ENCODE results near the gene SRMS. TPM values are rescaled to one million over a fixed set of nuclear protein-coding genes. Genes with fewer than 3 reads are reported as not detected.

SRMS gene
- total RNA-seq, 4 donors from 2014 or later: not detected

- no peak for DNase-seq
- H3K27me3 ChIP-seq: no peaks in the 10 kb centered on the region
- TF ChIP-seq POLR2A (IDR thresholded peaks at IDR 0.05) (no peak), CTCF (IDR thresholded peaks at IDR 0.05) (no peak)
- H3K4me1 ChIP-seq: no peaks in the 10 kb centered on the region
- no peaks in the 10 kb centered on the region for H3K9me3 ChIP-seq
- H3K36me3 ChIP-seq: no peaks in the 10 kb centered on the region
- no peak overlapping the region for H3K4me3 ChIP-seq
- no peak overlapping the region for H3K27ac ChIP-seq
These were observed 34.3 kb downstream of the SRMS start for GRCh38 chr20:63513207-63513606.

- Histone ChIP-seq H3K4me1 (no peaks in the 10 kb centered on the region), H3K36me3 (no peaks in the 10 kb centered on the region), H3K9me3 (peaks cover 0 to 15% (median 2%) of the 10 kb centered on the region in 4 donors), H3K27me3 (no peaks in the 10 kb centered on the region), H3K4me3 (no peak overlapping the region), H3K27ac (no peak overlapping the region)
- no peak for TF ChIP-seq CTCF (IDR thresholded peaks at IDR 0.05)
- no peak for TF ChIP-seq POLR2A (IDR thresholded peaks at IDR 0.05)
- DNase-seq: no peak
These were observed 38.4 kb downstream of the SRMS start for GRCh38 chr20:63509088-63509564.

- Histone ChIP-seq H3K27ac (no peak overlapping the region), H3K9me3 (peaks cover 0 to 15% (median 2%) of the 10 kb centered on the region in 4 donors), H3K36me3 (no peaks in the 10 kb centered on the region), H3K4me1 (no peaks in the 10 kb centered on the region), H3K27me3 (no peaks in the 10 kb centered on the region), H3K4me3 (no peak overlapping the region)
- DNase-seq: no peak
- TF ChIP-seq POLR2A (IDR thresholded peaks at IDR 0.05): no peak
- no peak for TF ChIP-seq CTCF (IDR thresholded peaks at IDR 0.05)
These were observed 39.3 kb downstream of the SRMS start for GRCh38 chr20:63508072-63508768.

- no peaks in the 10 kb centered on the region for H3K27me3 ChIP-seq
- no peak overlapping the region for H3K27ac ChIP-seq
- no peaks in the 10 kb centered on the region for H3K36me3 ChIP-seq
- H3K9me3 ChIP-seq: peaks cover 0 to 15% (median 2%) of the 10 kb centered on the region in 4 donors
- no peak overlapping the region for H3K4me3 ChIP-seq
- no peaks in the 10 kb centered on the region for H3K4me1 ChIP-seq
- DNase-seq: no peak
- no peak for TF ChIP-seq POLR2A (IDR thresholded peaks at IDR 0.05)
These were observed 40.3 kb downstream of the SRMS start for GRCh38 chr20:63507083-63507743.

- Histone ChIP-seq H3K27me3 (no peaks in the 10 kb centered on the region), H3K36me3 (no peaks in the 10 kb centered on the region), H3K4me3 (no peak overlapping the region), H3K9me3 (peaks cover 0 to 15% (median 2%) of the 10 kb centered on the region in 4 donors), H3K27ac (no peak overlapping the region), H3K4me1 (no peaks in the 10 kb centered on the region)
- no peak for DNase-seq
- TF ChIP-seq CTCF (IDR thresholded peaks at IDR 0.05) (no peak), POLR2A (IDR thresholded peaks at IDR 0.05) (no peak)
These were observed 41.8 kb downstream of the SRMS start for GRCh38 chr20:63505723-63506122.

- no peaks in the 10 kb centered on the region for H3K36me3 ChIP-seq
- H3K4me3 ChIP-seq: no peak overlapping the region
- H3K9me3 ChIP-seq: peaks cover 0 to 15% (median 2%) of the 10 kb centered on the region in 4 donors
- H3K27me3 ChIP-seq: no peaks in the 10 kb centered on the region
- TF ChIP-seq POLR2A (IDR thresholded peaks at IDR 0.05) (no peak), CTCF (IDR thresholded peaks at IDR 0.05) (no peak)
- H3K4me1 ChIP-seq: no peaks in the 10 kb centered on the region
- H3K27ac ChIP-seq: no peak overlapping the region
- DNase-seq: no peak
These were observed 42.3 kb downstream of the SRMS start for GRCh38 chr20:63505281-63505680.
